Stimulated activated naive CD4-positive, alpha-beta T cell (primary cell): ENCODE measurements around the gene CBS.
"Not testable (repeated sequence)": the region's sequence is repeated elsewhere in the genome, so short reads cannot be mapped to it uniquely, and the experiment has no call there.

ENCODE experiments used
- DNase-seq, 6 experiments: peaks; one replicate each; lab custom pipeline; 2025; lab: John Stamatoyannopoulos, UW

CBS gene

DNA sequence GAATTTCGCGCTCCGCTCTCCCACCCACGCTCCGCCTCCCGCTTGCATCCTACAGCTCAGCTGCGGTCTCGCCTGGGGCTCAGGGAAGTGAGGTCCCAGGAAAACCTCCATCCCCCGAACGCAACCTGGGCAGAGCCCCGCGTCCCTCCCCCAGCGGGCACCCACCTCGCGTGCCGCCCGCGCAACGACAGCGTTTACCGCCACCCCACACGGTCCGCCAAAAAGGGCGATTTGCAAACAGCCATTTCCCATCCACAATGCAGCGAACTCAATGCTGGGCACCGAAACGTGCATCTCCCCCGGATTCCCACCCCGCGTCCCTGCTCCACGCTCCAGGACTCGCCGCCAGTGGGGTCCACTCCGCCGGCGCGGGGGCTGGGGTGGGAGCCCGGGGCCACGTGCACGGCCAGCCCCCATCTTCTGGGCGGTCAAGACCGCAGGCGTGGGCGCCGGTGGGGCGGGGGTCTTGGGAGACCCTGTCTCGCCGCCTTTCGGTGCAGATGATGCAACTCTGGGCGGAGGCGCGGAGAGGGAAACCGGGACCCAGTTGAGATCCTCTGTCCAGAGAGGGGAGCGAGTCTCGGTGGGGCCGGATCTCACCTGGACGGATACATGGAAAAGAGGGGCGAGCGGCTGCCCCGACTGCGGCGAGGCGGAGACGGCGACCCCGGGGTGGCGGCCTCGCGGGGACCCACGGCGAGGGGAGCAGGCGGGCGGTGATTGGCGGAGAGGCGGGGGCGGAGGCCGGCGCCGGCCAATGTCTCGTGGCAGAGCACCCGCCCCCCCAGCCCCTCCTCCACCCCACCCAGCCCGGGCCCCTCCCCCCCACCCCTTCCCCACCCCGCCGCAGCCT is at the start of gene CBS:
Gene CBS (minus strand): TSS at position 666 of the 853 bp plus-strand sequence. CDS start 3,642 bp downstream, outside the sequence.
- not testable (repeated sequence) for DNase-seq

DNA sequence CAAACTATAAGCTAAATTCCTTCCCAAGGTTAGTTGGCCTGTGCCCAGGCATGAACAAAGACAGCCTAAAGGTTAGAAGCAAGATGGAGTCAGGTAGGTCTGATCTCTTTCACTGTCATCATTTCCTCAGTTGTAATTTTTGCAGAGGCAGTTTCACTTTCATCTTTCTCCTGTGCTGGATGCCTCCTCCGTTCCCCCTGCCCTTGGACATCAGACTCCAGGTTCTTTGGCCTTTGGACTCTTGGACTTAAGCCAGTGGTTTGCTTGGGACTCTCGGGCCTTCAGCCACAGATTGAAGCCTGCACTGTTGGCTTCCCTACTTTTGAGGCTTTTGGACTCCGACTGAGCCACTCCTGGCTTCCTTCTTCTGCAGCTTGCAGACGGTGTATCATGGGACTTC is 40.3 kb upstream of the CBS start:
- DNase-seq, result not testable (repeated sequence)

DNA sequence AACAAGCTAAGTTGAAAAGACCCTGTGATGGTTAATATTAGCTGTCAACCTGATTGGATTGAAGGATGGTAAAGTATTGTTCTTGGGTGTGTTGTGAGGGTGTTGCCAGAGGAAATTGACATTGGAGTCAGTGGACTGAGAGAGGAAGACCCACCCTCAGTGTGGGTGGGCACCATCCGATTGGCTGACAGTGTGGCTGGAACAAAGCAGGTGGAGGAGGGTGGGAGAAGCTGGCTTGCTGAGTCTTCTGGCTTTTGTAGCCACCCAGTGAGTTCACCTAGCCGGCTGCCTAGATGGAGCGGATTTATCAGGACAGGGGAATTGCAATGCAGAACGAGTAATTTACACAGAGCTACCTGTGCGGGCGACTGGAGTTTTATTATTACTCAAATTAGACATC is 38.8 kb upstream of the CBS start:
- DNase-seq, result not testable (repeated sequence)

DNA sequence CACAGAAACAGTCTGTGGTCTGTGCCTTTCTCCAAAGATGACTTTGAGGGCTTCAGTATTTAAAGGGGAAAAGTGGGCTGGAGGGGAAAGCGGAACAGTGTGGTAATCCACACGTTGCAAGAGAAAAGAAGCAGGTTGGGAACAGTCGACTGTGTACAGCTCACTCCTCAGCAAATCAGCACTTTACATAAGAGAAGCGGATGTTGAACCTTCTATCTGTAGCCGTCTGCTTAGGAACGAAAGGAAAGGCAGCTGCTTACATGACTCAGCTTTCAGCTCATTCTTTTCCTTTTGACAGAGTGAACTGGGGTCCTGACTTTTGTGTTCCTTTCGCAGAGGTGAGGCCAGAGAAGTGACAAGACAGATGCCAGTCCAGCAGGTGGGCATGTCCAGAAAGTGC is 33.4 kb upstream of the CBS start:
- DNase-seq, result not testable (repeated sequence)

DNA sequence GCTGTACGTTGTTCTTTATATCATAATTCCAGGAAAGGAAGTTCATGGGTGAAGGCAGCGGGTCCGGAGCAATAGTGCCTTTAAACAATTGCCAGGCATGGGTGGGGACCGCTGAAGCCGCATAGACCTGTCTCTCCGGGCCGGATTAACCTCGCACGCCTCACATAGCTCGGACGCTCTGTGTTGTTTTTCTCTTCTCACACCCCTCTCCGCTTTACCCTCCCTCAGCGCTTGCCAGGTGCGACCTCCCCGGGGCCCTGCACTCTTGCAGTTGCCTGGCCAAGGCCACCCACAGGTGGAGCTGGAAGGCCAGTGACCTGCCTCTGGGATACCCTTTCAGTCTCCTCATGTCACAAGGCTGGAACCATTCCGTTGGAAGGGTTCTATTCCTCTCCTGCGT is 32.5 kb upstream of the CBS start:
- DNase-seq, result not testable (repeated sequence)

DNA sequence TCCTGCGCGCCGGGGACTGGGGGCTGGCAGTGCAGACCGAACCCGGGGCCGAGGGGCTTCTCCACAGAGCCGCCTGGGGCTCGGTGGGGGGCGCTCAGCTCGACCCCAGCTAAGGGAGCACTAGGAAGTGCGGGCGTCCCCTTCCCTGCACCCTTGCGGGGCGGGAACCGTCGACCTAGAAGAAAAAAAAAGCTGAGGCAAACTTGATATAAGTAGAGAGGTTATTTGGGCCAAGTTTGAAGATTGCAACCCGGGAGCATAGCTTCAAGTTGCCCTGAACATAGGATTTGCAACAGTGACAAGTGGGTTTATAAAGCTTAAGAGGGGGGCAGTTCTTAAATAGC is 32.1 kb upstream of the CBS start:
- not testable (repeated sequence) for DNase-seq

DNA sequence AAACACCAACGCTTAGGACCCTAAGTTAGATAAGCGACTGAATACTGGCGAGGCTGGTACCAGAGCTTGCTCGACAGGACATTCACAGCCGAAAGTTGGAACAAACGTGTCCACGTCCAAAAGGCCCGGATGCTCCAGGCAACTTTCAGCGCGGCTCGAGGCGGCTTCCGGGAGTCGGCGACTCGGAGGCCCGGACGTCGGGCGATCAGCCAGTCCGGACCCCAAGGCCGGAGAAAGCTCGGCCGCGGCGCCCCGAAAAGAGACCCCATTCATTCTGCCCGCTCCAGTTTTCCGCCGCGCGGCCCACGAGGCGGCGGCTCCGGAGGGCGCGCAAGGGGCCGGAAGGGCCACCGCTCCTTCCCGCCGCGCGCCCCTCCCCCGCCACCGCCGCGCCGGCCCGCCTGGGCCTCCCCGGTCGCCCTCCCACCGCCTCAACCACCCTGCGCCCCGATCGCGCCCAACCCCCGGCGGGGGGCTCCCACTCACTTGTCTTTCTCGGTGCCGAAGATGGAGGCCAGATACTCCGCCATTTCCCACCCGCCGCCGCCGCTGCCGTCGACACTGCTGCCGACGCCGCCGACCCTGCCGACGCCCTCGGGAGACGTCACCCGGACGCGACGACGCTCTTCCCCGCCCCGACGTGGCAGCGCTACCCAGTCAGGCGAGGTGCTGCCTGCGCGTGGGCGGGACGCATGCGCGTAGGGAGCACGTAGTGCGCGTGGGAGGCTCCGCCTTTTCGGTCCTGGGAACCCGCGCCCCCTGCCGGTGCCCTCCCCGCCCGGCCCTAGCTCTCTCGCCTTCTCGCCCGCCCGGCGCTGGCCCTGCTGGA is 31.5 kb upstream of the CBS start, which contains the start of gene U2AF1:
Gene U2AF1 (minus strand): TSS at position 606 of the 829 bp plus-strand sequence. CDS start 76 bp downstream, at position 530.
- not testable (repeated sequence) for DNase-seq

DNA sequence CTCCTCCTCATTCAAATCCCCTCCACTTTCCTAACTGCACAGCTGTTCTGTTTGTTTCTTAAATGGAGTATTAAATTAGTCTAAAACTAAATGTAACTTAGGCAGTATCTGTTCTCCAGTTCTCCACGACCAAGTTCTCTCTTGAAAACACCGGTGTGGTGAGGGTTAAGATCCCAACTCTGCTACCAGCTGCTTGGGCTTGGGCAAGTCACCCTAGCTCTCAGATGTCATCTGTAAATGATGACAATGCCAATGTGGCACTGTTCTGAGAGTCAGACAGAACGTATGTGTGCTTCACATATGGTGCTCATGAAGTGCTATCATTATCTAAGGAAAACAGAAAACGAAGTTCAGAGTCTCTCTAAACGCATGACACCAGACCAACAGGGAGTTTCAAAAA is 29.0 kb upstream of the CBS start:
- not testable (repeated sequence) for DNase-seq

DNA sequence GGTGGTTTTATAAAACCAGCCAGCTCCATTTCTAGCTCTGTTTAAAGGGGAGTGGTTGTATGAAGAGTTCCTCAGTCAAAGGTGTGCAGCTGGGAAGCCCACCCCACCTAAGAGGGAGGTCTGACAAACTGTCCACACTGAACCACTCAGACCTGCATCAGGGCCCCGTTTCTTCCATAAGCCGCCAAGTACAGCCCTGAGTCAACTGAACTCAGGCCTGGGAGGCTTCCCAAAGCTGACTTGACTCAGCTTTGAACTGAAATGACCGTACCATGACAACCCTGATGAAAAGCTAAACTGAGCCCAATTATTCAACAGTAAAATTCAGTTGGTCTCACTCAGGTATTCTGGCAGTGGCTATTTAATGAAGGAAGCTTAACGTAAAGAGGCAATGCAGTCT is 26.6 kb upstream of the CBS start:
- not testable (repeated sequence) for DNase-seq

DNA sequence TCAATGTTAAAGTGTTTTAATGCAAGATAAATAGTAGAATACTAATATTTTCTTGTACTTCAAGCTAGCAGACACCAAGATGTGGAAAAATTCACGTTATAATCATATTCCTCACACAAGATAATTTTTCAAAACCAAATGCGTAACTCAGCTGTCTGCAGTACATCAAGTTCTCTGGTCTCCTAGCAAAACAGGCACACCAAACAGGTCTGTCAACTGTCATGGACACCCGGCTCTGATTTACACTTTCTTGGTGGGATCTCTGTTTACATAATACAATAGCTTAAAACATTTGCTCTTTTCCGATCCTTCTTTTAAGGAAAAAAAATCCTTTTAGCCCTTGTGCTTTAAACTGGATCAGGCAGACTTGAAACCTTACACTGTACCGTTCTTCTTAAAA is 26.0 kb upstream of the CBS start:
- not testable (repeated sequence) for DNase-seq

DNA sequence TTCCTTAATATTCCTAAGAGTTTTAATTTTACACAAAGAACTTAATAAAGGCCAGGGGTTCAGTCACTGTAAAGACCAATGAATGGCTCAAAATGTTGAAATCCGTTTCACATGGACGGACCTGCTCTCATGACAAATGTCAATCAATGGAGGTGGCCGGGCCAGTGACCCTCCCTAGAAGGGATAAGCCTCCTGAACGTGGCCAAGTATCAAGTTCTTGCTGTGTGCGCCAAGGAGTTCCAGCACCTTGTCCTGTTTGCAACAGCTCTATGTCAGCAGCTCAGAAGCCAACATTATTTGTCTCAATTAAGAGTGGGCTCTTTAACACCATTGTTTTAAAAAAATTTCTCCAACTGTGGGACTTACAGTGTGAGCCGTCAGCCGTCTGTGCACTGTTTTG is 25.4 kb upstream of the CBS start:
- not testable (repeated sequence) for DNase-seq

DNA sequence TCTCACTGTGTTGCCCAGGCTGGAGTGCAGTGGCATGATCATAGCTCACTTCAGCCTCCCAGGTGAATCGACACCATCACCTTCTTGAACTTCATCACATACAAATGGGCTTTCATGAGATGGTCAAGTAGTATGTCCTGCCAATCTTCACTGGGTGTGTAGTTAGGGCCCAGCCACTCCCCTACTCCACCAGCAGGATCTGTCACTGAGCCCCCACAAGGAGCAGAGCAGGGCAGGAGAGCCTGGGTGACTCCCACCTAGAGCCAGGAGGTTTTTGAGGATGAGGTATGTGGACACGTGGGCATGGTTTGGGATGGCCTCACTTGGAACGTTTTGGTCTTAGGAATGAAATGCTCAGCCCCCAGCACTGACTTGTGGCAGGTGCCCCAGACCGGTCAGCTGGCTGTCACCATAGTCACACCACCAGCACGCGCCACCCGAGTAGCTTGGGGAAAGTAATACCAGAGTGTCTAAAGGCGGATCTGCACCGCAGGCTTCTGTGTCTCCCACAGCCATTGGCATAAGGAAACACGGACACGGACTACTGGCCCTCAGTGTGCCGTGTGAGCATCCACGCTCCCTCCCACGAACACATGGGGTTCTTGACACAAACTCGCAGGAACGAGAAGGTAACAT is 16.5 kb upstream of the CBS start:
- DNase-seq, result not testable (repeated sequence)

DNA sequence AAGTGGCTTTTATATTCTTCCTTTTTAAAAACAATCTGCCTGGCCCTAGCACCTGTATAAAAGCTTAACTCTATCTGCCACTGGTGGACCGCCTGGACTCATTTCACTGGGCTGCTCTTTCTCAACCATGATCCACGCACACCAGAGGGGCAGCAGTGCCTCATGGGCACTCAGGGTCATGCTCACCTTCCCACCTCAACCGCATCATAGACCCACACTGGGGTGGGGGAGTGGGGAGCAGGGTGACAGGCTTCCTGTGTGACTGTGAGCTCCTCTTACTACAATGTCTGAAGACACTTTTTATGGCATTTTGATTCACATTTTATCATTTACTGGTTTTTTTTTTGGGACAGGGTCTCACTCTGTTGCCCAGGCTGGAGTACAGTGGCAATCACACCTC is 15.3 kb upstream of the CBS start:
- DNase-seq, result not testable (repeated sequence)

DNA sequence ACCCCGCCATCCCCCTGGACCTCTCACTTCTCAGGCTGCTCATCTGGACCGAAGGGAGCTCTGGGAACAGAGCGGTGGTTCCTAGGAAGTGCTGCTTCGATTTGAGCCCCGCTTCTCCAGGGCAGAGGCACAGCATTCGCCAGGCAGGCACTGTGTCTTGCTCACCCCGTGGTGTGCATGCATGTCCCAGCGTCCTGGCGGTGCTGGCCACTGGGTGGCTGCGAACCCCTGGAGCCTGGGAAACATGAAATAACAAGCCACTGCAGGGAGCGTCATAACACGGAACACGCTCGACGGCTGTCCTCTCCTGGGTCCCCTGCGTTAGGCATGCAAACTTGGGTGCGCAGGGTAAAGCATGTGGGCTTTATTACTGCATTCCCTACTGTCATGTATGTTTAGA is 13.8 kb upstream of the CBS start:
- DNase-seq, result not testable (repeated sequence)

DNA sequence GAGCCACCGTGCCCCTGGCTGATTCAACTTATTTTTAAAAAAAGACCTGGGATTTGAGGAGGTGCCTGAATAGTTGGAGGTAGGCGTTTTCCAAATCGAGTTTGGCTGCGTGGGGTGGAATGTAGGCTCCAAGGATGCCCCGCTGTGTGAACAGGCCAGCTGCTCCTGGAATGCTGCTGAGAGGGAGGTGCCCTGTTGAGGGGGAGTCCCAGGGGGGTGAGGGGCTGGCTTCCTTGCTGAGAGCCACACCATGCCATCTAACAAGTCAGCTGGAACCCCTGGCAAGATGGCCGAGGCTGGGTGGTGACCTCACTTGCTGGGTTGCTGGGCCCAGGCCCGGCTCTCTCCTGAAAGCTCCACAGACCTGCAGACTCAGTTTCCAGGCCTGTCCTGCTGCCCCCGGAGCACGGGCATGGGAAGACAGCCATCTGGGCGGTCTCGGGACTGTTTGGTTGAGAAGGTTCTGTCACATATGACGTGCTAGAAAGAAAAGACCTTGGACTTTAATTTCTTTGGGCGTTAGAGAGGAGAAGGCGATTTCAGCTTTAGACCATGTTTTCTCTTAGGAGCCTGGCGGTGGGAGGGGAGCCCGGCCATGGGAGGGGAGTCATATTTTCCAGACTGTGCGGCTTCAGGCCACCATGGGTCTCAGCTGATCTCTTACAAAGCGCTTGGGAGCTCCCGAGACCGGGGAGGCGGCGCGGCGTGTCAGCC is 7.1 kb upstream of the CBS start:
- not testable (repeated sequence) for DNase-seq

DNA sequence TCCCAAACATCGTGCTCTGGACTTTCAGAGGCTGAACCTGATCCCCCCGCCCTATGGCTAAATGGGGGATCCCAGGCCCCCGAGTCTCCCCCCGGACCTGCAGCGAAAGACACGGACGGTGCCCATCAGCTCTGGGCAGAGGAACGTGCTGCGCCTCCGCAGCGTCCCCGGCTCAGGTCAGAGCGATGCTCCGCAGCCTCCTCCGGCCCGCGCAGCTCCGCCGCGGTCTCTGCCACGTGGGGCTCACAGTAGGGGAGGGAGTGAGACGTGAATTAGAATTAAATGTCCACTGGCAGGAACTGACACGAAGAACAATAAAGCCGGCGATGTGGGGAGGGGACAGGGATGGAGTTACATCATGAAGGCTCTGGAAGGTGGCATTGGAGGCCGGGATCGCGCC is 1.0 kb upstream of the CBS start:
- DNase-seq, result not testable (repeated sequence)

DNA sequence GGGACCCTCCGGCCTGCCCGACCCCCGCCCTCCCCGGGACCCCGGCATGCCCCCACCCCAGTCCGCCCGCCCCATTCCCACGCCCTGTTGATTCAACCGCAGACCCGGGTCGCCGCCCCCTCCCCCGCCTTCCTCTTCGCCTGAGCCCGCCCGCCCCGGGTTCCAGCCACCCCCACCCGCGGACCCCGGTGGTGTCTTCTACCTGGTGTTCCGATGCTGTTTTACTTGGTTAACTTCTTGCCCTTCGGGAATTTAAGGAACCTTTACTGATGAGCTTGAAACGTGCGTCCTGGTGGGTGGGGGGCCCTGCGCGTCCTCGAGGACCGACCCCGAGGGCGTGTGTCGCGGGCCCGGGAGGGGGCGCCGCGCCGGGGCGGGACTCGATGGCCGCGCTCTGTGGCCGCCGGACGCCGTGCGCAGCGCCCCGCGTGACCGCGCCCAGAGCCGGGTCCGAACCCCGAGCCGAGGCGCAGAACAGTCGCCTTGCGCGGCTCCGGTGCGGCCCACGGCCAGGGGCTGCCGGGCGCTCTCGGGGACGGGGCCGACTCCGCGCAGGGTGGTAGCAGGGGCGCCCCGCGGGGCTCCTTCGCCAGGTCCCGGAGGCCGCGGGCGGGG is 495 bp upstream of the CBS start:
- not testable (repeated sequence) for DNase-seq

DNA sequence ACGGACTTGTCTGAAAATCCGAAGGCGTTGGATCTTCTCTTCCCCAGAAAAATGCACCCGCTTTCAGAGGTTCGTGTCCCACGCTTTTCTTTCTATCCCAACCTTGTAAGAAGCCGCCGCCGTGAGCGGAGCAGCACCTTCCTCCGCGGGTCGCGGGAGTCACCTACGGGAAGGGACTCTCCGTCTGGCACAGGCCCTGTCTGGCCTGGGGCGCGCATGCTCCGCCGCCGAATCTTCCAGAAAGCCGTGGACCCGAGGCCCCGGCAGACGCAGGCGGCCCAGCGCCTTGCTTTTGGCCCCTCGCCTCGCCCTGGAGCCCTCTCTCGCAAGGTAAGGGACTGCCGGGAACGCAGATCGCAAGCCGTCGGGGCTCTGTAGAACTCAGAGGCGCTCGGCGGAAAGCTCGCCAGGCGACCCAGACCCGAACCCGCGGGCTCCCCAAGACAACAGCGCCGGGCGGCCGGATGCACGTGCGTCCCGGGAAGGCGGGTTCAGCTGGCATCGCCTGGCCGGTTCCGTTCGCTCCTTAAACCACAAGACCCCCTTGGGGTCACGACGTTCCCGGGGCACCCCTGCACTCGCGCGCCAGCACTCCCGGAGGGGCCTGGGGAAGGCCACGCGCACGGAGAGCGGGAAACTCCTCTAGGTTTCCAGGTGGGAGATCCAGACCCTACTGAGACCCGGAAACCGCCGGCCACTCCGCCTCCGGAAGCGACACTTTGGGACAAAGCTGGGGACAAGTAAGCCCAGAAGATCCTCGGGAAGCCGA is 1.1 kb downstream of the CBS start:
- not testable (repeated sequence) for DNase-seq

DNA sequence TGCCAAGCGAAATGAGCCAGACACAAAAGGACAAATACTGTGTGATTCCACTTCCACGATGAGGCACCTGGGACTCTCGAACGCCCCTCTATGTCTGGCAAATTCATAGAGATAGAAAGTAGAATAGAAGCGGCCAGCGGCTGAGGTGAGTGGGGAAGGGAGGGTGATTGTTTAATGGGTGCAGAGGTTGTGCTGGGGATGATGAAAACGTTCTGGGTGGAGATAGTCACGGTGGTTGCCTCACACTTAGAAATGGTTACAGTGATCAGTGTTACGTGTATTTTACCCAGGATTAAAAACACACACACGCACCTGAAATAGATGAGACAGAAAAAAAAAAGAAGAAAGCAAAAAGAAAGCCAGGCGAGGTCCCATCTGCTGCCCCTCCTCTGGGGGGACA is 2.9 kb downstream of the CBS start:
- not testable (repeated sequence) for DNase-seq

DNA sequence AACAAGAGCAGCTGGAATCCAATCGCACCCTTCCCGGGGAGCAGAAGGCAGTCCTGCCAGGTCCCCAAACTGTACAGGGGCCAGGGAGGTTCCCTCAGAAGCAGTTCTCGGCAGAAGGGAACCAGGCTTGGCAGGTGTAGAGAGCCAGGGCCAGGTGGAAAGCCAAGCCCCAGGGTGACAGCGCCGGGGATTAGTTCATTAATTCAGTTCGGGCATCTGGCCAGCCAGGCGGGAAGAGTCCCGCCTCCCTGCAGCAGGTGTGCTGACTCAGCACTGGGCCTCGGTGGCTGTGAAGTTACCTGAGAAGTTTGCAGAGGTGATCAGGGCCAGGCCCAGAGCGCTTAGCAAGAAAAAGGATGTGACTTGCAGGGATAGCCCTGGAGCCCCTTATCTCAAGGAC is 6.0 kb downstream of the CBS start:
- not testable (repeated sequence) for DNase-seq
